Vagina (tissue), 2 donors: Measurements from ENCODE around the gene RNF227. TPM values are rescaled to one million over a fixed set of nuclear protein-coding genes. Genes with fewer than 3 reads are reported as not detected.
"Not testable (repeated sequence)": the region's sequence is repeated elsewhere in the genome, so short reads cannot be mapped to it uniquely, and the experiment has no call there.

Source experiments
- DNase-seq, 2 donors: peaks; one replicate each; pipeline ENCODE4 v3.0.0-alpha.2; 2017; ENCODE audit errors: extremely low spot score in 2 of 2
- H3K27ac ChIP-seq: fragments of 200-600 bp; sonication (generic); one replicate; pipeline ENCODE4 v1.5.1; 2019
- H3K27me3 ChIP-seq: fragments of 200-600 bp; sonication (generic); one replicate; pipeline ENCODE4 v1.5.1; 2019
- H3K36me3 ChIP-seq, 2 donors: fragments of 200-600 bp; sonication (generic); one replicate each; pipeline ENCODE4 v1.5.1; 2017 to 2019
- H3K4me1 ChIP-seq: fragments of 200-600 bp; sonication (generic); one replicate; pipeline ENCODE4 v1.5.1; 2019
- H3K4me3 ChIP-seq, 2 donors: fragments of 200-600 bp; sonication (generic); 1 replicate in 1 of 2; 2 replicates in 1 of 2; pipeline ENCODE4 v1.5.1; 2016 to 2019
- H3K9me3 ChIP-seq: fragments of 200-600 bp; sonication (generic); one replicate; pipeline ENCODE4 v1.5.1; 2019
- POLR2A ChIP-seq, 2 donors: fragments of 450-650 bp; IDR thresholded peaks; one replicate each; pipeline ENCODE4 v1.6.1; 2017; ENCODE audit warnings: antibody characterized with exemption in 2 of 2, mild to moderate bottlenecking in 2 of 2, moderate library complexity in 2 of 2
- POLR2AphosphoS5 ChIP-seq, 2 donors: sonication (generic); formaldehyde crosslinking; IDR thresholded peaks; one replicate each; pipeline ENCODE4 v1.9.0; 2017; ENCODE audit warnings: antibody characterized with exemption in 2 of 2, mild to moderate bottlenecking in 2 of 2, low read depth in 1 of 2; ENCODE audit not compliant: insufficient read depth in 1 of 2
- intact Hi-C: fragments of 100-400 bp; cut with DNase I; formaldehyde crosslinking; loops from one replicate; pipeline ENCODE4 v1.15.1; 2023
- total RNA-seq: library from RNA; depleted of rRNA; stranded (reverse); fragments of >200 nt; gene quantifications from one replicate; pipeline ENCODE4 v1.2.3, GENCODE V29; 2016
- TF ChIP-seq, protein P1 (sequence below), 3 experiments: fragments of 450-650 bp in 2 of 3; fragments of 200-600 bp in 1 of 3; sonication (generic) in 1 of 3; IDR thresholded peaks; one replicate each; pipeline ENCODE4 v1.5.1; 2017 to 2019; ENCODE audit warnings: antibody characterized with exemption in 3 of 3, mild to moderate bottlenecking in 2 of 3, moderate library complexity in 2 of 3

The RNF227 gene
- total RNA-seq, 1 donor from 2014 or later: 2.9 TPM

DNA sequence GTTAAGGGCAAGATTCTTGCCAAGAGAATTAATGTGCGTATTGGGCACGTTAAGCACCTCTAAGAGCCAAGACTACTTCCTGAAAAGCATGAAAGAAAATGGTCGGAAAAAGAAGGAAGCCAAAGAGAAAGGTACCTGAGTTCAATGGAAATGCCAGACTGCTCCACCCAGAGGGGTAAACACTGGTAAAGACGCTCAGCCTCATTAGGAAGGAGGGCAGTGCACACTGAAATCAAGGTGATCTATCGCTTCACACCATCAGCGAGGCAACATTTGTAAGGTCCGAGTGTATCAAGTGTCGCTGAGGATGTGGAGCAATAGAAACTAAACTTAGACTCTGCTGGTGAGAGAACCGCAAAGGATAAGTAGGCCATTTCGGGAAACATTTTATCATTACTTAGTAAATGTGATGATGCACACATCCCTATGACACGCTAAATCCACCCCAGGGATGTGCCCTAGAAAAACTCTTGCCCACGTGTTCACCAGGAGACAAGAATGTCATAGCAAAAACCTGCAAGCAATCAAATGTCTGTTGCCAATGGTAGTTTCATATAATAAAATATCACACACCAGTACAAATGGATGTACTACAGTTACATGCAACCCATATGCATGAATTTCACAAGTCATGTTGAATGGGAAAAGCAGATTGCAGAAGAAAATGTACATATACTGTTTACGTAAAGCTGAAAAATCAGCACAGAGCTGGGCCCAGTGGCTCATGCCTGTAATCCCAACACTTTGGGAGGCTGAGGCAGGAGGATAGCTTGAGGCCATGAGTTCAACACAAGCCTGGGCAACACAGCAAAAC lies 39.5 kb upstream of the RNF227 start:
- no peak for DNase-seq
- Histone ChIP-seq H3K36me3 (no peaks in the 10 kb centered on the region), H3K9me3 (no peaks in the 10 kb centered on the region), H3K4me3 (no peak overlapping the region), H3K4me1 (no peaks in the 10 kb centered on the region), H3K27ac (no peak overlapping the region), H3K27me3 (no peaks in the 10 kb centered on the region)
- no peak for TF ChIP-seq POLR2AphosphoS5 (IDR thresholded peaks at IDR 0.05; ENCODE audit: insufficient read depth in 1 of 2, low read depth in 1 of 2)
- no peak for TF ChIP-seq POLR2A (IDR thresholded peaks at IDR 0.05)
- TF ChIP-seq, protein P1, sequence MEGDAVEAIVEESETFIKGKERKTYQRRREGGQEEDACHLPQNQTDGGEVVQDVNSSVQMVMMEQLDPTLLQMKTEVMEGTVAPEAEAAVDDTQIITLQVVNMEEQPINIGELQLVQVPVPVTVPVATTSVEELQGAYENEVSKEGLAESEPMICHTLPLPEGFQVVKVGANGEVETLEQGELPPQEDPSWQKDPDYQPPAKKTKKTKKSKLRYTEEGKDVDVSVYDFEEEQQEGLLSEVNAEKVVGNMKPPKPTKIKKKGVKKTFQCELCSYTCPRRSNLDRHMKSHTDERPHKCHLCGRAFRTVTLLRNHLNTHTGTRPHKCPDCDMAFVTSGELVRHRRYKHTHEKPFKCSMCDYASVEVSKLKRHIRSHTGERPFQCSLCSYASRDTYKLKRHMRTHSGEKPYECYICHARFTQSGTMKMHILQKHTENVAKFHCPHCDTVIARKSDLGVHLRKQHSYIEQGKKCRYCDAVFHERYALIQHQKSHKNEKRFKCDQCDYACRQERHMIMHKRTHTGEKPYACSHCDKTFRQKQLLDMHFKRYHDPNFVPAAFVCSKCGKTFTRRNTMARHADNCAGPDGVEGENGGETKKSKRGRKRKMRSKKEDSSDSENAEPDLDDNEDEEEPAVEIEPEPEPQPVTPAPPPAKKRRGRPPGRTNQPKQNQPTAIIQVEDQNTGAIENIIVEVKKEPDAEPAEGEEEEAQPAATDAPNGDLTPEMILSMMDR (IDR thresholded peaks at IDR 0.05): no peak
- intact Hi-C loops: no loop called here

DNA sequence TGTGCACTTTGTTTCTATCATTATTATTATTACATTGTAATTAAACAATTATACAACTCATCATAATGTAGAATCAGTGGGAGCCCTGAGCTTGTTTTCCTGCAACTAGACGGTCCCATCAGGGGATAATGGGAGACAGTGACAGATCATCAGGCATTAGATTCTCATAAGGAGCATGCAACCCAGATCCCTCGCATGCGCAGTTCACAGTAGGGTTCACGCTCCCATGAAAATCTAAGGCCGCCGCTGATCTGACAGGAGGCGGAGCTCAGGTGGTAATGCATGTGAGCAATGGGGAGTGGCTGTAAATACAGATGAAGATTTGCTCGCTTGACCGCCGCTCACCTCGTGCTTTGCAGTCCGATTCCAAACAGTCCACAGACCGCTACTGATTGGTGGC lies 37.2 kb upstream of the RNF227 start:
- H3K4me3 ChIP-seq, H3K27ac ChIP-seq, H3K4me1 ChIP-seq, H3K27me3 ChIP-seq, DNase-seq, intact Hi-C loops, H3K9me3 ChIP-seq: not testable (repeated sequence)
- H3K36me3 ChIP-seq: peaks cover 0 to 10% of the 10 kb centered on the region in 2 donors

- intact Hi-C loops: no loop called here
- Histone ChIP-seq H3K36me3 (peaks cover 0 to 29% of the 10 kb centered on the region in 2 donors), H3K9me3 (no peaks in the 10 kb centered on the region), H3K27me3 (no peaks in the 10 kb centered on the region), H3K27ac (no peak overlapping the region), H3K4me1 (no peaks in the 10 kb centered on the region), H3K4me3 (no peak overlapping the region)
- TF ChIP-seq POLR2AphosphoS5 (IDR thresholded peaks at IDR 0.05; ENCODE audit: insufficient read depth in 1 of 2, low read depth in 1 of 2) (no peak), POLR2A (IDR thresholded peaks at IDR 0.05) (no peak)
- TF ChIP-seq, protein P1 (IDR thresholded peaks at IDR 0.05): no peak
- DNase-seq: no peak
Measured at GRCh38 chr17:7951143-7951792, 35.2 kb upstream of the RNF227 start.

DNA sequence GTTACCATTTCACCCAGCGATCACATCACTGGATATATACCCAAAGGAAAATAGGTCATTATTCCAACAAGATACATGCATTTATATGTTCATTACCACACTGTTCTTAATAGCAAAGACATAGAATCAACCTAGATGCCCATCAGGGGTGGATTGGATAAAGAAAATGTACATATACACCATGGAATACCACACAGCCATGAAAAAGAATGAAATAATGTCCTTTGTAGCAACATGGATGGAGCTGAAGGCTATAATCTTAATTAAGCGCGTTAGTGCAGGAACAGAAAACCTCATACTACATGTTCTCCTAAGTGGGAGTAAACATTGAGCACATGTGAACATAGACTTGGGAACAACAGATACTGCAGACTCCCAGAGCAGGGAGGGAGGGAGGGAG lies 34.5 kb upstream of the RNF227 start:
- DNase-seq: no peak
- H3K4me1 ChIP-seq: no peaks in the 10 kb centered on the region
- no peak for TF ChIP-seq POLR2A (IDR thresholded peaks at IDR 0.05)
- TF ChIP-seq, protein P1 (IDR thresholded peaks at IDR 0.05): no peak
- no peak for TF ChIP-seq POLR2AphosphoS5 (IDR thresholded peaks at IDR 0.05; ENCODE audit: insufficient read depth in 1 of 2, low read depth in 1 of 2)
- H3K9me3 ChIP-seq: no peaks in the 10 kb centered on the region
- peaks cover 0 to 36% of the 10 kb centered on the region in 2 donors for H3K36me3 ChIP-seq
- no peaks in the 10 kb centered on the region for H3K27me3 ChIP-seq
- no peak overlapping the region for H3K27ac ChIP-seq
- intact Hi-C loops: no loop called here
- no peak overlapping the region for H3K4me3 ChIP-seq

- H3K4me1 ChIP-seq: no peaks in the 10 kb centered on the region
- no peak overlapping the region for H3K4me3 ChIP-seq
- H3K36me3 ChIP-seq: peaks cover 0 to 60% of the 10 kb centered on the region in 2 donors
- intact Hi-C loops: no loop called here
- no peaks in the 10 kb centered on the region for H3K27me3 ChIP-seq
- no peaks in the 10 kb centered on the region for H3K9me3 ChIP-seq
- no peak overlapping the region for H3K27ac ChIP-seq
- no peak for DNase-seq
- TF ChIP-seq POLR2A (IDR thresholded peaks at IDR 0.05) (no peak), POLR2AphosphoS5 (IDR thresholded peaks at IDR 0.05; ENCODE audit: insufficient read depth in 1 of 2, low read depth in 1 of 2) (no peak)
- TF ChIP-seq, protein P1 (IDR thresholded peaks at IDR 0.05): no peak
Measured at GRCh38 chr17:7947651-7948050, 31.6 kb upstream of the RNF227 start.
